HCT116 (cell line): ENCODE measurements around the gene RAPGEF2. TPM values are rescaled to one million over a fixed set of nuclear protein-coding genes. Genes with fewer than 3 reads are reported as not detected.

Experiments used
- ATAC-seq: fragments of 200-7000 bp; cut with Tn5 transposase; 2 replicates; pipeline ENCODE4 v1.9.1; 2020; ENCODE audit warnings: mild to moderate bottlenecking, moderate library complexity
- BruUV-seq: library from RNA; stranded (reverse); fragments of 400-500 nt; replicated peaks from 2 replicates; lab custom pipeline; 2021; lab: Mats Ljungman, UMichigan
- CTCF ChIA-PET: fragments of 300-600 bp; sonication (Branson Sonifier 250); formaldehyde crosslinking; loops from one replicate; lab custom pipeline; 2021; ENCODE audit warnings: antibody characterized with exemption; lab: Charles Lee
- POLR2A ChIA-PET: fragments of 300-600, 350-600 bp; sonication (Branson Sonifier 250); formaldehyde crosslinking; loops from one replicate; lab custom pipeline; 2021; ENCODE audit warnings: antibody characterized with exemption; lab: Charles Lee
- RAD21 ChIA-PET, 2 experiments: fragments of 300-600 bp; sonication (Branson Sonifier 250); formaldehyde crosslinking; loops; one replicate each; lab custom pipeline; 2023; ENCODE audit warnings: low total read pairs in 2 of 2; ENCODE audit not compliant: uncharacterized antibody in 2 of 2, unreplicated experiment in 2 of 2, low non-redundant PET in 1 of 2; lab: Charles Lee
- DNase-seq: peaks from one replicate; pipeline ENCODE4 v3.0.0-alpha.2; 2010; ENCODE audit warnings: low read depth, low spot score
- H2AFZ ChIP-seq: fragments of 200-600 bp; shearing (Covaris generic), sonication (generic); 2 replicates; pipeline ENCODE4 v1.6.1; 2017; ENCODE audit warnings: low read depth, mixed run types, mixed read lengths, antibody characterized with exemption, low read length; ENCODE audit not compliant: poor library complexity, severe bottlenecking
- H3K27ac ChIP-seq: 2 replicates; pipeline ENCODE4 v1.5.1; 2012; ENCODE audit warnings: low read depth, low read length
- H3K27me3 ChIP-seq: fragments of 200-600 bp; sonication (generic); 2 replicates; pipeline ENCODE4 v1.6.1; 2016; ENCODE audit warnings: mixed run types, low read length, mixed read lengths; ENCODE audit not compliant: insufficient read depth
- H3K36me3 ChIP-seq, 2 experiments: fragments of 200-500 bp in 1 of 2; fragments of 200-600 bp in 1 of 2; sonication (Bioruptor generic) in 1 of 2; sonication (generic) in 1 of 2; 2 replicates each; pipeline versions ENCODE4 v1.5.1 to v1.6.1; 2014 to 2016; ENCODE audit warnings: low read length in 2 of 2, inconsistent platforms in 1 of 2, mixed read lengths in 1 of 2, mixed run types in 1 of 2; ENCODE audit not compliant: insufficient read depth in 2 of 2, control insufficient read depth in 1 of 2
- H3K4me1 ChIP-seq, 2 experiments: fragments of 200-600 bp in 1 of 2; sonication (generic) in 1 of 2; 2 replicates each; pipeline versions ENCODE4 v1.5.1 to v1.6.1; 2012 to 2017; ENCODE audit warnings: low read length in 2 of 2, inconsistent platforms in 1 of 2, mild to moderate bottlenecking in 1 of 2, mixed read lengths in 1 of 2, mixed run types in 1 of 2, moderate library complexity in 1 of 2; ENCODE audit not compliant: insufficient read depth in 2 of 2, control insufficient read depth in 1 of 2
- H3K4me2 ChIP-seq: fragments of 200-600 bp; sonication (generic); 2 replicates; pipeline ENCODE4 v1.6.1; 2017; ENCODE audit warnings: mixed run types, low read length, mixed read lengths
- H3K4me3 ChIP-seq, 2 experiments: fragments of 200-600 bp in 1 of 2; sonication (generic) in 1 of 2; replicated peaks in 1 of 2; 2 replicates each; pipeline ENCODE4 v1.5.1; 2011 to 2016; ENCODE audit warnings: low read length in 2 of 2, control low read depth in 1 of 2, low read depth in 1 of 2, mild to moderate bottlenecking in 1 of 2, mixed read lengths in 1 of 2, mixed run types in 1 of 2
- H3K79me2 ChIP-seq: fragments of 200-600 bp; sonication (generic); 2 replicates; pipeline ENCODE4 v1.6.1; 2017; ENCODE audit warnings: mild to moderate bottlenecking, mixed run types, low read length, moderate library complexity, mixed read lengths; ENCODE audit not compliant: insufficient read depth
- H3K9ac ChIP-seq: fragments of 200-600 bp; sonication (generic); 2 replicates; pipeline ENCODE4 v1.6.1; 2016; ENCODE audit warnings: low read length, mixed read lengths
- H3K9me2 ChIP-seq: fragments of 200-600 bp; sonication (generic), shearing (Covaris generic); 2 replicates; pipeline ENCODE4 v1.6.1; 2017; ENCODE audit warnings: mixed run types, mild to moderate bottlenecking, moderate library complexity; ENCODE audit not compliant: insufficient read depth
- H3K9me3 ChIP-seq, 2 experiments: fragments of 200-500 bp in 1 of 2; fragments of 200-600 bp in 1 of 2; sonication (Bioruptor generic) in 1 of 2; sonication (generic) in 1 of 2; 2 replicates each; pipeline ENCODE4 v1.6.1; 2014 to 2017; ENCODE audit warnings: low read length in 2 of 2, mixed read lengths in 2 of 2, inconsistent platforms in 1 of 2, low read depth in 1 of 2, mild to moderate bottlenecking in 1 of 2, mixed run types in 1 of 2, moderate library complexity in 1 of 2; ENCODE audit not compliant: control insufficient read depth in 1 of 2, insufficient read depth in 1 of 2
- H4K20me1 ChIP-seq: fragments of 200-600 bp; sonication (generic), shearing (Covaris generic); 2 replicates; pipeline ENCODE4 v1.6.1; 2017; ENCODE audit warnings: mixed run types, mild to moderate bottlenecking, moderate library complexity; ENCODE audit not compliant: insufficient read depth
- MAX ChIP-seq: IDR thresholded peaks from 2 replicates; pipeline ENCODE4 v1.6.1; 2012
- POLR2AphosphoS5 ChIP-seq: IDR thresholded peaks from 2 replicates; pipeline ENCODE4 v1.6.1; 2011; ENCODE audit warnings: mild to moderate bottlenecking, low read depth, low read length, moderate library complexity
- SIN3A ChIP-seq: IDR thresholded peaks from 2 replicates; pipeline ENCODE4 v1.6.1; 2012; ENCODE audit warnings: low read depth
- ZFX ChIP-seq: fragments of 450-650 bp; IDR thresholded peaks from 2 replicates; pipeline ENCODE4 v1.6.1; 2017
- ZNF274 ChIP-seq: fragments of 200-500 bp; sonication (Bioruptor generic); IDR thresholded peaks from 2 replicates; pipeline ENCODE4 v1.6.1; 2014; ENCODE audit warnings: mild to moderate bottlenecking, low read depth, low read length, inconsistent platforms
- intact Hi-C: fragments of 100-400 bp; cut with micrococcal nuclease; formaldehyde crosslinking; loops from 2 replicates; pipeline ENCODE4 v1.10.0; 2022
- total RNA-seq: library from RNA; stranded (reverse); gene quantifications from one replicate; pipeline ENCODE4 v1.2.1, GENCODE V29; 2021; ENCODE audit not compliant: unreplicated experiment

RAPGEF2 gene
- total RNA-seq, 1 experiment from 2014 or later, result 21.2 TPM

- H3K9me2 ChIP-seq, result no peaks in the 10 kb centered on the region
- BruUV-seq, result no TSS peak
- DNase-seq, result no peak
- H4K20me1 ChIP-seq, result no peaks in the 10 kb centered on the region
- intact Hi-C loops, result no loop called here
- no peak overlapping the region for H3K27ac ChIP-seq
- no peak overlapping the region for H2AFZ ChIP-seq
- ATAC-seq, result no peak
- no peaks in the 10 kb centered on the region for H3K79me2 ChIP-seq
- H3K4me1 ChIP-seq, result no peaks in the 10 kb centered on the region
- ChIA-PET CTCF (no interaction called here), POLR2A (no interaction called here), RAD21 (no interaction called here)
- no peak overlapping the region for H3K9ac ChIP-seq
- no peak overlapping the region for H3K4me3 ChIP-seq
- TF ChIP-seq ZNF274 (no peak), ZFX (no peak)
- no peak overlapping the region for H3K4me2 ChIP-seq
- H3K36me3 ChIP-seq, result no peaks in the 10 kb centered on the region; a peak in 1 of 4 replicates
- H3K27me3 ChIP-seq, result no peaks in the 10 kb centered on the region
- no peaks in the 10 kb centered on the region for H3K9me3 ChIP-seq
These were observed 257.7 kb downstream of the RAPGEF2 start for GRCh38 chr4:159360549-159360948.

- no peak overlapping the region for H3K4me3 ChIP-seq
- intact Hi-C loops, result no loop called here
- TF ChIP-seq MAX (no peak), POLR2AphosphoS5 (no peak), SIN3A (no peak)
- no peaks in the 10 kb centered on the region for H3K9me2 ChIP-seq
- BruUV-seq, result no TSS peak
- DNase-seq (no peak), ATAC-seq (no peak)
- no peak overlapping the region for H2AFZ ChIP-seq
- peaks cover 0 to 17% of the 10 kb centered on the region in 2 experiments; a peak in 2 of 4 replicates for H3K4me1 ChIP-seq
- no peaks in the 10 kb centered on the region for H3K36me3 ChIP-seq
- no peaks in the 10 kb centered on the region for H3K9me3 ChIP-seq
- no peaks in the 10 kb centered on the region for H3K79me2 ChIP-seq
- ChIA-PET RAD21 (no interaction called here), CTCF (no interaction called here), POLR2A (no interaction called here)
- H3K9ac ChIP-seq, result no peak overlapping the region
- H3K27ac ChIP-seq, result no peak overlapping the region
- H3K4me2 ChIP-seq, result no peak overlapping the region
- no peaks in the 10 kb centered on the region for H3K27me3 ChIP-seq
- H4K20me1 ChIP-seq, result no peaks in the 10 kb centered on the region
These were observed 260.5 kb downstream of the RAPGEF2 start for GRCh38 chr4:159363361-159363760.
